ENCODE results near the gene DCANP1. TPM values are rescaled to one million over a fixed set of nuclear protein-coding genes. Genes with fewer than 3 reads are reported as not detected.

Gene DCANP1
- polyA plus RNA-seq, 2 of the 4 experiments (the other 2 are of a cell fraction) = not detected

- ChIA-PET POLR2A (no interaction called here), CTCF (interaction anchor here (1.0 to 6.1 kb wide), 9 partner anchors 9 to 130 kb away, joined by 3 to 31 read pairs (median 5); no protein-coding TSS in a partner anchor)
- no peak for DNase-seq (ENCODE audit: low read depth in 1 of 2, low spot score in 1 of 2)
- Histone ChIP-seq H3K4me2 (no peak overlapping the region), H3K4me3 (no peak overlapping the region), H3K9me3 (no peaks in the 10 kb centered on the region), H3K4me1 (no peaks in the 10 kb centered on the region), H3K27ac (no peak overlapping the region)
- no peak for FAIRE-seq
- WGBS (ENCODE audit: missing lambda C conversion rate) = 65% methylated on average over 10 of the region's 11 CpGs
- TF ChIP-seq KDM5A (IDR thresholded peaks at IDR 0.05) (no peak), NPAS2 (CRISPR knock-in tag; IDR thresholded peaks at IDR 0.05; ENCODE audit: borderline replicate concordance) (no peak), NFE2L2 (conservative IDR thresholded peaks at IDR 0.05; ENCODE audit: low read length) (no peak), HEYL (CRISPR knock-in tag; IDR thresholded peaks at IDR 0.05) (no peak), USF2 (IDR thresholded peaks at IDR 0.05) (no peak), ATOH8 (CRISPR knock-in tag; IDR thresholded peaks at IDR 0.05; ENCODE audit: low read depth) (no peak), TFCP2L1 (CRISPR knock-in tag; IDR thresholded peaks at IDR 0.05) (no peak), JUN (IDR thresholded peaks at IDR 0.05) (no peak), ZNF302 (CRISPR knock-in tag; IDR thresholded peaks at IDR 0.05) (no peak)
- ATAC-seq = no peak
Observed at GRCh38 chr5:135439231-135440205, 7.6 kb downstream of the DCANP1 start.

- no peaks in the 10 kb centered on the region for H3K9me3 ChIP-seq
- H3K4me3 ChIP-seq = no peak overlapping the region
- DNase-seq (ENCODE audit: low read depth in 1 of 2, low spot score in 1 of 2) (no peak), FAIRE-seq (no peak), ATAC-seq (no peak)
- ChIA-PET CTCF (interaction anchor here (1.1 to 6.1 kb wide), 5 partner anchors 19 to 113 kb away, joined by 4 to 31 read pairs (median 9); no protein-coding TSS in a partner anchor), POLR2A (no interaction called here)
- TF ChIP-seq CTCF (IDR thresholded peaks at IDR 0.05) (no peak), RARB (CRISPR knock-in tag; IDR thresholded peaks at IDR 0.05) (no peak), USF2 (IDR thresholded peaks at IDR 0.05) (no peak), HOXA7 (CRISPR knock-in tag; IDR thresholded peaks at IDR 0.05) (no peak)
- H3K4me1 ChIP-seq = no peaks in the 10 kb centered on the region
- H3K27ac ChIP-seq = no peak overlapping the region
- WGBS (ENCODE audit: missing lambda C conversion rate) = 72% methylated on average over 10 of the region's 10 CpGs
- no peak overlapping the region for H3K4me2 ChIP-seq
Observed at GRCh38 chr5:135438636-135439221, 8.4 kb downstream of the DCANP1 start.

GRCh38 chr5:135437796-135438560, 9.2 kb downstream of the DCANP1 start:
- H3K4me1 ChIP-seq = no peaks in the 10 kb centered on the region
- ChIA-PET CTCF (interaction anchor here (1.1 to 6.1 kb wide), 4 partner anchors 19 to 113 kb away, joined by 3 to 31 read pairs (median 12); no protein-coding TSS in a partner anchor), POLR2A (no interaction called here)
- no peak overlapping the region for H3K27ac ChIP-seq
- WGBS (ENCODE audit: missing lambda C conversion rate) = 56% methylated on average over 13 of the region's 13 CpGs
- DNase-seq (ENCODE audit: low read depth in 1 of 2, low spot score in 1 of 2) (no peak), FAIRE-seq (no peak), ATAC-seq (no peak; a peak in 1 of 6 replicates)
- no peaks in the 10 kb centered on the region for H3K9me3 ChIP-seq
- H3K4me2 ChIP-seq = no peak overlapping the region
- H3K4me3 ChIP-seq = no peak overlapping the region
- no peak for TF ChIP-seq CBX2 (IDR thresholded peaks at IDR 0.05; ENCODE audit: borderline replicate concordance, low read depth)
- TF ChIP-seq EP300 (IDR thresholded peaks at IDR 0.05) = no peak
- no peak for TF ChIP-seq ZSCAN20 (CRISPR knock-in tag; IDR thresholded peaks at IDR 0.05)
- no peak for TF ChIP-seq JUNB (IDR thresholded peaks at IDR 0.05)
- no peak for TF ChIP-seq POLR2AphosphoS2 (conservative IDR thresholded peaks at IDR 0.05; ENCODE audit: low read length)
- TF ChIP-seq KDM5A (IDR thresholded peaks at IDR 0.05) = no peak
- TF ChIP-seq GATA3 (IDR thresholded peaks at IDR 0.05; ENCODE audit: borderline replicate concordance) = no peak
- no peak for TF ChIP-seq TP53 (CRISPR knock-in tag; IDR thresholded peaks at IDR 0.05)
- TF ChIP-seq CHD2 (IDR thresholded peaks at IDR 0.05; ENCODE audit: low read length, partially characterized antibody) = no peak
- no peak for TF ChIP-seq MYC (IDR thresholded peaks at IDR 0.05; ENCODE audit: borderline replicate concordance, low read length)
- TF ChIP-seq HOXB5 (CRISPR knock-in tag; IDR thresholded peaks at IDR 0.05) = no peak
- TF ChIP-seq CTCF (IDR thresholded peaks at IDR 0.05) = no peak
- no peak for TF ChIP-seq RAD21 (conservative IDR thresholded peaks at IDR 0.05 in 1 of 2, IDR thresholded peaks at IDR 0.05 in 1 of 2)
